ENCODE data around the gene PERM1.
"Not testable (repeated sequence)": the region's sequence is repeated elsewhere in the genome, so short reads cannot be mapped to it uniquely, and the experiment has no call there.

The PERM1 gene

GRCh38 chr1:991895-992294 lies 10.0 kb upstream of the PERM1 start:
- Histone ChIP-seq H3K27me3 (ENCODE audit: insufficient read depth, poor library complexity, severe bottlenecking) (no peaks in the 10 kb centered on the region), H3K4me1 (ENCODE audit: insufficient read depth, poor library complexity, severe bottlenecking) (peaks cover 5% of the 10 kb centered on the region), H3K27ac (ENCODE audit: poor library complexity, severe bottlenecking) (no peak overlapping the region), H3K9me3 (ENCODE audit: severe bottlenecking) (no peaks in the 10 kb centered on the region), H3K4me3 (ENCODE audit: severe bottlenecking) (no peak overlapping the region), H3K36me3 (ENCODE audit: low read depth) (no peaks in the 10 kb centered on the region)
- TF ChIP-seq CTCF (IDR thresholded peaks at IDR 0.05; ENCODE audit: poor library complexity, severe bottlenecking), result no peak
- DNase-seq (ENCODE audit: low spot score) (no peak), ATAC-seq (ENCODE audit: low read depth) (no peak)

GRCh38 chr1:991275-991674 lies 9.4 kb upstream of the PERM1 start:
- ATAC-seq (ENCODE audit: low read depth); H3K9me3 ChIP-seq (ENCODE audit: severe bottlenecking); H3K4me1 ChIP-seq (ENCODE audit: insufficient read depth, poor library complexity, severe bottlenecking); DNase-seq (ENCODE audit: low spot score); H3K27ac ChIP-seq (ENCODE audit: poor library complexity, severe bottlenecking); H3K27me3 ChIP-seq (ENCODE audit: insufficient read depth, poor library complexity, severe bottlenecking); H3K4me3 ChIP-seq (ENCODE audit: severe bottlenecking); H3K36me3 ChIP-seq (ENCODE audit: low read depth): not testable (repeated sequence)

GRCh38 chr1:988061-988460 lies 6.2 kb upstream of the PERM1 start:
- not testable (repeated sequence) for H3K27ac ChIP-seq (ENCODE audit: poor library complexity, severe bottlenecking); DNase-seq (ENCODE audit: low spot score); H3K27me3 ChIP-seq (ENCODE audit: insufficient read depth, poor library complexity, severe bottlenecking); ATAC-seq (ENCODE audit: low read depth); H3K36me3 ChIP-seq (ENCODE audit: low read depth); H3K9me3 ChIP-seq (ENCODE audit: severe bottlenecking); H3K4me1 ChIP-seq (ENCODE audit: insufficient read depth, poor library complexity, severe bottlenecking); H3K4me3 ChIP-seq (ENCODE audit: severe bottlenecking)

GRCh38 chr1:985126-985525 lies 3.2 kb upstream of the PERM1 start:
- DNase-seq (ENCODE audit: low spot score) (no peak), ATAC-seq (ENCODE audit: low read depth) (no peak)
- Histone ChIP-seq H3K36me3 (ENCODE audit: low read depth) (no peaks in the 10 kb centered on the region), H3K27me3 (ENCODE audit: insufficient read depth, poor library complexity, severe bottlenecking) (peaks cover 5% of the 10 kb centered on the region), H3K4me3 (ENCODE audit: severe bottlenecking) (no peak overlapping the region), H3K4me1 (ENCODE audit: insufficient read depth, poor library complexity, severe bottlenecking) (no peaks in the 10 kb centered on the region), H3K9me3 (ENCODE audit: severe bottlenecking) (no peaks in the 10 kb centered on the region), H3K27ac (ENCODE audit: poor library complexity, severe bottlenecking) (no peak overlapping the region)
- TF ChIP-seq CTCF (IDR thresholded peaks at IDR 0.05; ENCODE audit: poor library complexity, severe bottlenecking), result no peak

- ATAC-seq (ENCODE audit: low read depth), result no peak
- H3K27me3 ChIP-seq (ENCODE audit: insufficient read depth, poor library complexity, severe bottlenecking), result peaks cover 5% of the 10 kb centered on the region
- H3K36me3 ChIP-seq (ENCODE audit: low read depth), result no peaks in the 10 kb centered on the region
- H3K4me3 ChIP-seq (ENCODE audit: severe bottlenecking), result no peak overlapping the region
- TF ChIP-seq CTCF (IDR thresholded peaks at IDR 0.05; ENCODE audit: poor library complexity, severe bottlenecking), result peak; percentile 62
- no peak for DNase-seq (ENCODE audit: low spot score)
- no peak overlapping the region for H3K27ac ChIP-seq (ENCODE audit: poor library complexity, severe bottlenecking)
- H3K9me3 ChIP-seq (ENCODE audit: severe bottlenecking), result no peaks in the 10 kb centered on the region
- no peaks in the 10 kb centered on the region for H3K4me1 ChIP-seq (ENCODE audit: insufficient read depth, poor library complexity, severe bottlenecking)
Measured at GRCh38 chr1:984476-984814, 2.6 kb upstream of the PERM1 start.

- H3K36me3 ChIP-seq (ENCODE audit: low read depth), result no peaks in the 10 kb centered on the region
- TF ChIP-seq CTCF (IDR thresholded peaks at IDR 0.05; ENCODE audit: poor library complexity, severe bottlenecking), result peak; percentile 93
- H3K4me3 ChIP-seq (ENCODE audit: severe bottlenecking), result no peak overlapping the region
- H3K27ac ChIP-seq (ENCODE audit: poor library complexity, severe bottlenecking), result no peak overlapping the region
- peaks cover 5% of the 10 kb centered on the region for H3K27me3 ChIP-seq (ENCODE audit: insufficient read depth, poor library complexity, severe bottlenecking)
- no peak for DNase-seq (ENCODE audit: low spot score)
- H3K9me3 ChIP-seq (ENCODE audit: severe bottlenecking), result no peaks in the 10 kb centered on the region
- H3K4me1 ChIP-seq (ENCODE audit: insufficient read depth, poor library complexity, severe bottlenecking), result no peaks in the 10 kb centered on the region
- peak; percentile 40; the same call in 2 of the 3 replicates for ATAC-seq (ENCODE audit: low read depth)
Measured at GRCh38 chr1:983798-984475, 2.0 kb upstream of the PERM1 start.

All from RWPE2 (cell line).